ENCODE results near the gene PRELID3B.

PRELID3B gene

GRCh38 chr20:59050437-59050836, 7.9 kb upstream of the PRELID3B start:
- H3K4me1 ChIP-seq (ENCODE audit: low read length): peaks cover 11% of the 10 kb centered on the region
- H3K36me3 ChIP-seq (replicated peaks; ENCODE audit: low read depth, low read length): no peaks in the 10 kb centered on the region
- H2AFZ ChIP-seq (ENCODE audit: low read depth, low read length): no peak overlapping the region
- H3K27me3 ChIP-seq (ENCODE audit: low read depth, low read length): peaks cover 51% of the 10 kb centered on the region
- TF ChIP-seq EZH2phosphoT487 (IDR thresholded peaks at IDR 0.05; ENCODE audit: low read depth): no peak
- TF ChIP-seq CTCF (IDR thresholded peaks at IDR 0.05; ENCODE audit: low read depth, low read length): no peak
- no peaks in the 10 kb centered on the region for H3K79me2 ChIP-seq (ENCODE audit: low read length)
- H3K4me2 ChIP-seq (ENCODE audit: low read length): no peak overlapping the region
- H4K20me1 ChIP-seq (ENCODE audit: insufficient read depth, low read length): no peaks in the 10 kb centered on the region
- H3K27ac ChIP-seq (ENCODE audit: low read length): no peak overlapping the region
- no peak overlapping the region for H3K9ac ChIP-seq (ENCODE audit: low read length)
- H3K4me3 ChIP-seq (ENCODE audit: low read length): no peak overlapping the region
- H3K9me3 ChIP-seq (ENCODE audit: insufficient read depth, low read length): no peaks in the 10 kb centered on the region

- H3K79me2 ChIP-seq (ENCODE audit: low read length): no peaks in the 10 kb centered on the region
- H3K27ac ChIP-seq (ENCODE audit: low read length): no peak overlapping the region
- H3K4me2 ChIP-seq (ENCODE audit: low read length): no peak overlapping the region
- H3K9me3 ChIP-seq (ENCODE audit: insufficient read depth, low read length): no peaks in the 10 kb centered on the region
- no peaks in the 10 kb centered on the region for H3K36me3 ChIP-seq (replicated peaks; ENCODE audit: low read depth, low read length)
- no peak overlapping the region for H3K4me3 ChIP-seq (ENCODE audit: low read length)
- TF ChIP-seq EZH2phosphoT487 (IDR thresholded peaks at IDR 0.05; ENCODE audit: low read depth) (no peak), CTCF (IDR thresholded peaks at IDR 0.05; ENCODE audit: low read depth, low read length) (no peak)
- H3K9ac ChIP-seq (ENCODE audit: low read length): no peak overlapping the region
- H3K27me3 ChIP-seq (ENCODE audit: low read depth, low read length): peaks cover 41% of the 10 kb centered on the region
- no peaks in the 10 kb centered on the region for H4K20me1 ChIP-seq (ENCODE audit: insufficient read depth, low read length)
- H3K4me1 ChIP-seq (ENCODE audit: low read length): peaks cover 15% of the 10 kb centered on the region
- no peak overlapping the region for H2AFZ ChIP-seq (ENCODE audit: low read depth, low read length)
Observed at GRCh38 chr20:59048681-59049030, 6.1 kb upstream of the PRELID3B start.

GRCh38 chr20:59047938-59048680, 5.5 kb upstream of the PRELID3B start:
- H4K20me1 ChIP-seq (ENCODE audit: insufficient read depth, low read length): no peaks in the 10 kb centered on the region
- no peak overlapping the region for H3K4me3 ChIP-seq (ENCODE audit: low read length)
- no peaks in the 10 kb centered on the region for H3K9me3 ChIP-seq (ENCODE audit: insufficient read depth, low read length)
- H3K36me3 ChIP-seq (replicated peaks; ENCODE audit: low read depth, low read length): no peaks in the 10 kb centered on the region
- H3K4me2 ChIP-seq (ENCODE audit: low read length): no peak overlapping the region
- H3K9ac ChIP-seq (ENCODE audit: low read length): no peak overlapping the region
- H3K79me2 ChIP-seq (ENCODE audit: low read length): peaks cover under 1% of the 10 kb centered on the region; the same call in 1 of the 2 replicates
- TF ChIP-seq CTCF (IDR thresholded peaks at IDR 0.05; ENCODE audit: low read depth, low read length) (no peak), EZH2phosphoT487 (IDR thresholded peaks at IDR 0.05; ENCODE audit: low read depth) (no peak)
- H3K27ac ChIP-seq (ENCODE audit: low read length): no peak overlapping the region
- no peak overlapping the region for H2AFZ ChIP-seq (ENCODE audit: low read depth, low read length)
- peaks cover 36% of the 10 kb centered on the region for H3K27me3 ChIP-seq (ENCODE audit: low read depth, low read length)
- peaks cover 19% of the 10 kb centered on the region for H3K4me1 ChIP-seq (ENCODE audit: low read length)

- H3K36me3 ChIP-seq (replicated peaks; ENCODE audit: low read depth, low read length): no peaks in the 10 kb centered on the region
- H3K27me3 ChIP-seq (ENCODE audit: low read depth, low read length): peaks cover 23% of the 10 kb centered on the region
- no peak for TF ChIP-seq EZH2phosphoT487 (IDR thresholded peaks at IDR 0.05; ENCODE audit: low read depth)
- no peak for TF ChIP-seq CTCF (IDR thresholded peaks at IDR 0.05; ENCODE audit: low read depth, low read length)
- H3K27ac ChIP-seq (ENCODE audit: low read length): no peak overlapping the region
- peaks cover 10% of the 10 kb centered on the region for H3K79me2 ChIP-seq (ENCODE audit: low read length)
- no peaks in the 10 kb centered on the region for H4K20me1 ChIP-seq (ENCODE audit: insufficient read depth, low read length)
- no peaks in the 10 kb centered on the region for H3K9me3 ChIP-seq (ENCODE audit: insufficient read depth, low read length)
- no peak overlapping the region for H3K4me2 ChIP-seq (ENCODE audit: low read length)
- no peak overlapping the region for H3K4me3 ChIP-seq (ENCODE audit: low read length)
- H2AFZ ChIP-seq (ENCODE audit: low read depth, low read length): no peak overlapping the region
- H3K4me1 ChIP-seq (ENCODE audit: low read length): peaks cover 15% of the 10 kb centered on the region
- no peak overlapping the region for H3K9ac ChIP-seq (ENCODE audit: low read length)
Observed at GRCh38 chr20:59046862-59047261, 4.3 kb upstream of the PRELID3B start.

All from OCI-LY3 (cell line).